GM12892 (cell line): ENCODE data around the gene GALNT9.

Experiments
- POLR2A ChIP-seq: IDR thresholded peaks from 2 replicates; pipeline ENCODE4 v1.6.1; 2011; ENCODE audit warnings: low read depth, low read length, control low read depth
- POLR2AphosphoS5 ChIP-seq: IDR thresholded peaks from 2 replicates; pipeline ENCODE4 v1.6.1; 2011; ENCODE audit warnings: low read depth, low read length, control low read depth

DNA sequence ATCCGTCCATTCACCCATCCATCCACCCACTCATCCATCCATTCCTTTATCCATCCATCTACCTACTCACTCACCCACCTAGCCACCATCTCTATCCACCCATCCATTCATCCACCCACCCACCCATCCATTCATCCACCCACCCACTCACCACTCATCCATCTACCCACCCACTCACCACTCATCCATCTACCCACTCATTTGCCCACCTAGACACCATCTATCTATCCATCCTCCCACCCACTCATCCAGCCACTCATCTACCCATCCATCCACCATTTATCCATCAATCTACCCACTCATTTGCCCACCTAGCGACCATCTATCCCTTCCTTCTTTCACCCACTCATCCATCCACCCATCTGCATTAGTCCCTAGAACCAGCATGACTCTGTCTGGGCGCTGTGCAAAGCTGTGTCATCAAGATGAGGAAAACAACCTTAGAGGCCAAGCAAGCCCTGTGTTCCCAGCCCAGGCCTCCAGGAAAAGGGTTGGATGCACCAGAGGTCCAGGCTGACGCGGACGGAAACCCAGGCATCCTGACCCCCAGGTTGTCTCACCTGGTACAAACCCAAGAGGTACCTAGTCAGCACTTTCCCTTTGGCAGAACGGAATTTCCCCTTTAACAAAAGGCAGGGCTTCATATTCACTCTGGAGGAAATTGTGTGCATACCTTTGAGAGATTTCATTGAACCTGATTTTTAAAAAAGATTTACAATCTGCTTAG lies 111.4 kb downstream of the GALNT9 start:
- TF ChIP-seq POLR2A (no peak), POLR2AphosphoS5 (no peak)
